GM18507 (cell line): ENCODE results near the gene ZNF84.

Source experiments
- DNase-seq: peaks from one replicate; pipeline ENCODE4 v3.0.0; 2011; ENCODE audit warnings: low read depth; ENCODE audit not compliant: insufficient read length; ENCODE audit errors: extremely low spot score
- FAIRE-seq: peaks from 2 replicates; lab custom pipeline; 2011; peaks lifted over from hg19 to GRCh38; lab: Jason Lieb, UNC

ZNF84 gene

DNA sequence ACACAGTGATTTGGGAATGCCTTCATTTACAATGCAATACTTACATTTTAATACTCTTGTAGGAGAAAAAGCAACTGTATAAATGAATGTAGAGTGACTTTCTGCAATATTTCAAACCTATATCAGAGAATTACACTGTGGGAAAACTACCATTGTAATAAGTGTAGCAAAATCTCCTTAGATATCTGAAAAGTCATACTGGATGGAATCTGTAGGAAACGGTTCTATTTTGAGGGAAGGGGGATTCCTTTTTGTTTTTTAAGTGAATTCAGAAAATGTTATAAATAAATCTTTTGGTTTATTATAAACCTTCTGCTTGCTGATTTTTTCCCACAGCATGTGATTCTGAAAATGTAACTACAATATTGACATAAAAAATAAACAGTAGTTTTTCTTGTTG, 69.8 kb downstream of the ZNF84 start:
- FAIRE-seq: no peak
- DNase-seq: no peak

DNA sequence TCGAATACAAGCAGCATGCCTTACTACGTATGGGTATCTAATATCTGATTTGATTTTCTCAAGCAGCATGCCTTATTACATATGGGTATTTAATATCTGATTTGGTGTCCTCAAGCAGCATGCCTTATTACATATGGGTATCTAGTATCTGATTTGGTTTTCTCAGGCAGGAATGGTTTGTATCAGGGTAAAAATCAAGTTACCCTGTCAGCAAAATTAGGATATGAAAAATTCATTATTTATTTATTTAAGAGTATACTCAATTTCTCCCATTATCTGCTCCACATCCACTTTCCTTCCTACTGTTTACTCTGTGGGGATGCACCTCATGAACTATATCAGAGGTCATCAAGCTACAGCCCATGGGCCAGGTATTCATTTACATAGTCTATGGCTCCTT, 70.8 kb downstream of the ZNF84 start:
- no peak for FAIRE-seq
- DNase-seq: no peak
